ENCODE results near the gene RPA1. TPM values are rescaled to one million over a fixed set of nuclear protein-coding genes. Genes with fewer than 3 reads are reported as not detected.

Gene RPA1
- total RNA-seq, 1 experiment from 2014 or later: 198 TPM

- Histone ChIP-seq H3K4me3 (replicated peaks in 1 of 2; ENCODE audit: low read depth in 1 of 2, low read length in 2 of 2) (no peak overlapping the region), H4K20me1 (ENCODE audit: insufficient read depth) (no peaks in the 10 kb centered on the region), H3K36me3 (ENCODE audit: control insufficient read depth in 1 of 2, insufficient read depth in 2 of 2, low read length in 2 of 2) (no peaks in the 10 kb centered on the region), H3K4me2 (ENCODE audit: low read length) (no peak overlapping the region), H3K4me1 (ENCODE audit: control insufficient read depth in 1 of 2, insufficient read depth in 2 of 2, low read length in 2 of 2) (no peaks in the 10 kb centered on the region; a peak in 1 of 4 replicates), H3K9ac (ENCODE audit: low read length) (no peak overlapping the region), H3K79me2 (ENCODE audit: insufficient read depth, low read length) (no peaks in the 10 kb centered on the region), H3K27me3 (ENCODE audit: insufficient read depth, low read length) (peaks cover 27% of the 10 kb centered on the region), H2AFZ (ENCODE audit: low read depth, low read length, poor library complexity, severe bottlenecking) (no peak overlapping the region), H3K9me3 (ENCODE audit: control insufficient read depth in 1 of 2, insufficient read depth in 1 of 2, low read depth in 1 of 2, low read length in 2 of 2) (no peaks in the 10 kb centered on the region), H3K9me2 (ENCODE audit: insufficient read depth) (no peaks in the 10 kb centered on the region), H3K27ac (ENCODE audit: low read depth, low read length) (no peak overlapping the region)
- no peak for TF ChIP-seq JUND (IDR thresholded peaks at IDR 0.05)
- POLR2A ChIA-PET: no interaction called here
- ATAC-seq: no peak
- RAD21 ChIA-PET (ENCODE audit: low non-redundant PET in 1 of 2, low total read pairs in 2 of 2, uncharacterized antibody in 2 of 2, unreplicated experiment in 2 of 2): interaction anchor here in 1 of 2 experiments (2.3 kb wide), 1 partner anchor 115 kb away, joined by 14 read pairs; the partner anchor contains the start of gene RTN4RL1
- no TSS peak for BruUV-seq (replicated peaks)
- intact Hi-C loops (cut with micrococcal nuclease): loop anchor here (2.0 kb wide), 2 partner anchors 121 to 335 kb away; partner anchors contain the start of gene DPH1
- CTCF ChIA-PET: interaction anchor here (2.5 to 2.6 kb wide), 2 partner anchors 115 to 335 kb away, joined by 30 to 76 read pairs; partner anchors contain the start of gene RTN4RL1
- DNase-seq (ENCODE audit: low read depth, low spot score): no peak
Observed at GRCh38 chr17:1909985-1910384, 80.2 kb downstream of the RPA1 start.

GRCh38 chr17:1912146-1912545, 82.3 kb downstream of the RPA1 start:
- Histone ChIP-seq H3K4me2 (ENCODE audit: low read length) (no peak overlapping the region), H3K27me3 (ENCODE audit: insufficient read depth, low read length) (peaks cover 27% of the 10 kb centered on the region), H3K36me3 (ENCODE audit: control insufficient read depth in 1 of 2, insufficient read depth in 2 of 2, low read length in 2 of 2) (no peaks in the 10 kb centered on the region), H3K4me1 (ENCODE audit: control insufficient read depth in 1 of 2, insufficient read depth in 2 of 2, low read length in 2 of 2) (no peaks in the 10 kb centered on the region; a peak in 1 of 4 replicates), H3K9ac (ENCODE audit: low read length) (no peak overlapping the region), H3K4me3 (replicated peaks in 1 of 2; ENCODE audit: low read depth in 1 of 2, low read length in 2 of 2) (no peak overlapping the region), H3K79me2 (ENCODE audit: insufficient read depth, low read length) (no peaks in the 10 kb centered on the region), H4K20me1 (ENCODE audit: insufficient read depth) (no peaks in the 10 kb centered on the region), H3K27ac (ENCODE audit: low read depth, low read length) (no peak overlapping the region), H3K9me3 (ENCODE audit: control insufficient read depth in 1 of 2, insufficient read depth in 1 of 2, low read depth in 1 of 2, low read length in 2 of 2) (no peaks in the 10 kb centered on the region), H3K9me2 (ENCODE audit: insufficient read depth) (no peaks in the 10 kb centered on the region), H2AFZ (ENCODE audit: low read depth, low read length, poor library complexity, severe bottlenecking) (no peak overlapping the region)
- no TSS peak for BruUV-seq (replicated peaks)
- ATAC-seq: no peak
- ChIA-PET CTCF (no interaction called here), RAD21 (ENCODE audit: low non-redundant PET in 1 of 2, low total read pairs in 2 of 2, uncharacterized antibody in 2 of 2, unreplicated experiment in 2 of 2) (no interaction called here), POLR2A (no interaction called here)
- TF ChIP-seq CEBPB (IDR thresholded peaks at IDR 0.05; ENCODE audit: low read depth) (no peak), REST (IDR thresholded peaks at IDR 0.05; ENCODE audit: low read depth) (no peak), SRF (IDR thresholded peaks at IDR 0.05; ENCODE audit: low read depth) (no peak), TCF7L2 (IDR thresholded peaks at IDR 0.05; ENCODE audit: borderline replicate concordance, extremely low read depth, insufficient read depth, insufficient read length) (no peak), ELF1 (IDR thresholded peaks at IDR 0.05; ENCODE audit: borderline replicate concordance, low read depth) (no peak), EZH2phosphoT487 (IDR thresholded peaks at IDR 0.05; ENCODE audit: borderline replicate concordance) (no peak)
- intact Hi-C loops (cut with micrococcal nuclease): no loop called here
- no peak for DNase-seq (ENCODE audit: low read depth, low spot score)
